Large intestine (tissue), 3 donors: ENCODE data around the gene ADGRA1. TPM values are rescaled to one million over a fixed set of nuclear protein-coding genes. Genes with fewer than 3 reads are reported as not detected.
"Not testable (repeated sequence)": the region's sequence is repeated elsewhere in the genome, so short reads cannot be mapped to it uniquely, and the experiment has no call there.

Source experiments
- DNase-seq, 2 donors: peaks; one replicate each; pipeline versions ENCODE4 v3.0.0 to v3.0.0-alpha.2; 2013
- H3K27ac ChIP-seq: one replicate; pipeline ENCODE4 v1.5.1; 2013; ENCODE audit warnings: low read length
- H3K27me3 ChIP-seq: 2 replicates; pipeline ENCODE4 v1.6.1; 2013; ENCODE audit warnings: low read length; ENCODE audit not compliant: control insufficient read depth, insufficient read depth
- H3K36me3 ChIP-seq: 2 replicates; pipeline ENCODE4 v1.6.1; 2013; ENCODE audit warnings: low read length; ENCODE audit not compliant: control insufficient read depth, insufficient read depth
- H3K4me1 ChIP-seq: one replicate; pipeline ENCODE4 v1.6.1; 2013; ENCODE audit warnings: low read length; ENCODE audit not compliant: control insufficient read depth, insufficient read depth
- H3K4me3 ChIP-seq: one replicate; pipeline ENCODE4 v1.5.1; 2013; ENCODE audit warnings: low read length
- H3K9me3 ChIP-seq: one replicate; pipeline ENCODE4 v1.6.1; 2013; ENCODE audit warnings: mild to moderate bottlenecking, low read depth, low read length, moderate library complexity; ENCODE audit not compliant: control insufficient read depth
- WGBS: methylation state at CpG from one replicate; pipeline ENCODE4 v1.1.5; 2013; ENCODE audit warnings: low lambda C conversion rate; ENCODE audit not compliant: insufficient coverage; 5-methylcytosine and 5-hydroxymethylcytosine counted together
- polyA plus RNA-seq: library from polyadenylated mRNA; unstranded; fragments of 120-200 nt; gene quantifications from one replicate; pipeline ENCODE4 v1.2.1, GENCODE V29; 2013

ADGRA1 gene
- polyA plus RNA-seq, 1 donor: 0.40 TPM

- no CpG with 5 or more reads among the region's 20 CpGs for WGBS
- H3K4me3 ChIP-seq: no peak overlapping the region
- no peaks in the 10 kb centered on the region for H3K4me1 ChIP-seq
- no peaks in the 10 kb centered on the region for H3K9me3 ChIP-seq
- DNase-seq: no peak
- no peak overlapping the region for H3K27ac ChIP-seq
- H3K36me3 ChIP-seq: no peaks in the 10 kb centered on the region
- no peaks in the 10 kb centered on the region for H3K27me3 ChIP-seq
These were observed 46.8 kb downstream of the ADGRA1 start for GRCh38 chr10:133134411-133135115.

GRCh38 chr10:133135116-133135465 lies 47.4 kb downstream of the ADGRA1 start:
- WGBS: no CpG with 5 or more reads among the region's 8 CpGs
- Histone ChIP-seq H3K27me3 (no peaks in the 10 kb centered on the region), H3K27ac (no peak overlapping the region), H3K4me3 (no peak overlapping the region), H3K36me3 (no peaks in the 10 kb centered on the region), H3K4me1 (no peaks in the 10 kb centered on the region), H3K9me3 (no peaks in the 10 kb centered on the region)
- no peak for DNase-seq

- WGBS: no CpG with 5 or more reads among the region's 12 CpGs
- H3K36me3 ChIP-seq, H3K4me3 ChIP-seq, H3K4me1 ChIP-seq, H3K27me3 ChIP-seq, H3K9me3 ChIP-seq, H3K27ac ChIP-seq, DNase-seq: not testable (repeated sequence)
These were observed 49.9 kb downstream of the ADGRA1 start for GRCh38 chr10:133137486-133138145.

- no CpG with 5 or more reads among the region's 17 CpGs for WGBS
- no peak for DNase-seq
- Histone ChIP-seq H3K27me3 (peaks cover 2% of the 10 kb centered on the region), H3K9me3 (no peaks in the 10 kb centered on the region), H3K4me3 (no peak overlapping the region), H3K36me3 (no peaks in the 10 kb centered on the region), H3K4me1 (peaks cover 13% of the 10 kb centered on the region), H3K27ac (no peak overlapping the region)
These were observed 51.9 kb downstream of the ADGRA1 start for GRCh38 chr10:133139551-133140065.

GRCh38 chr10:133140417-133141143 lies 52.9 kb downstream of the ADGRA1 start:
- WGBS: no CpG with 5 or more reads among the region's 26 CpGs
- Histone ChIP-seq H3K9me3 (no peaks in the 10 kb centered on the region), H3K36me3 (no peaks in the 10 kb centered on the region), H3K27me3 (peaks cover 2% of the 10 kb centered on the region), H3K4me1 (peaks cover 13% of the 10 kb centered on the region), H3K27ac (no peak overlapping the region), H3K4me3 (no peak overlapping the region)
- DNase-seq: no peak

GRCh38 chr10:133141144-133141957 lies 53.6 kb downstream of the ADGRA1 start:
- no peak overlapping the region for H3K27ac ChIP-seq
- no peaks in the 10 kb centered on the region for H3K36me3 ChIP-seq
- no CpG with 5 or more reads among the region's 28 CpGs for whole genome bisulfite sequencing
- H3K27me3 ChIP-seq: peaks cover 2% of the 10 kb centered on the region
- no peaks in the 10 kb centered on the region for H3K9me3 ChIP-seq
- no peak for DNase-seq
- no peak overlapping the region for H3K4me3 ChIP-seq
- peaks cover 13% of the 10 kb centered on the region for H3K4me1 ChIP-seq

GRCh38 chr10:133141958-133142340 lies 54.2 kb downstream of the ADGRA1 start:
- no peaks in the 10 kb centered on the region for H3K36me3 ChIP-seq
- no peaks in the 10 kb centered on the region for H3K9me3 ChIP-seq
- no CpG with 5 or more reads among the region's 27 CpGs for WGBS
- no peak for DNase-seq
- no peak overlapping the region for H3K27ac ChIP-seq
- H3K4me1 ChIP-seq: peaks cover 13% of the 10 kb centered on the region
- peaks cover 2% of the 10 kb centered on the region for H3K27me3 ChIP-seq
- no peak overlapping the region for H3K4me3 ChIP-seq

GRCh38 chr10:133142523-133143199 lies 54.9 kb downstream of the ADGRA1 start:
- H3K27me3 ChIP-seq: peaks cover 2% of the 10 kb centered on the region
- no CpG with 5 or more reads among the region's 24 CpGs for WGBS
- no peak for DNase-seq
- H3K4me1 ChIP-seq: peaks cover 13% of the 10 kb centered on the region
- H3K27ac ChIP-seq: no peak overlapping the region
- no peaks in the 10 kb centered on the region for H3K36me3 ChIP-seq
- no peaks in the 10 kb centered on the region for H3K9me3 ChIP-seq
- H3K4me3 ChIP-seq: no peak overlapping the region

- no CpG with 5 or more reads among the region's 10 CpGs for WGBS
- Histone ChIP-seq H3K4me1 (peaks cover 13% of the 10 kb centered on the region), H3K9me3 (no peaks in the 10 kb centered on the region), H3K36me3 (no peaks in the 10 kb centered on the region), H3K27ac (peak overlapping the region; percentile 72), H3K27me3 (peaks cover 2% of the 10 kb centered on the region), H3K4me3 (no peak overlapping the region)
- peak; percentile 70 to 87 for DNase-seq
These were observed 55.4 kb downstream of the ADGRA1 start for GRCh38 chr10:133143200-133143533.
